CD4-positive, alpha-beta T cell treated with Interleukin-15 for 4 hours (primary cell): ENCODE results near the gene C2orf81.
"Not testable (repeated sequence)": the region's sequence is repeated elsewhere in the genome, so short reads cannot be mapped to it uniquely, and the experiment has no call there.

Experiments used
- DNase-seq: peaks from one replicate; pipeline ENCODE4 v3.0.0-alpha.2; 2020; ENCODE audit warnings: low spot score

Gene C2orf81

DNA sequence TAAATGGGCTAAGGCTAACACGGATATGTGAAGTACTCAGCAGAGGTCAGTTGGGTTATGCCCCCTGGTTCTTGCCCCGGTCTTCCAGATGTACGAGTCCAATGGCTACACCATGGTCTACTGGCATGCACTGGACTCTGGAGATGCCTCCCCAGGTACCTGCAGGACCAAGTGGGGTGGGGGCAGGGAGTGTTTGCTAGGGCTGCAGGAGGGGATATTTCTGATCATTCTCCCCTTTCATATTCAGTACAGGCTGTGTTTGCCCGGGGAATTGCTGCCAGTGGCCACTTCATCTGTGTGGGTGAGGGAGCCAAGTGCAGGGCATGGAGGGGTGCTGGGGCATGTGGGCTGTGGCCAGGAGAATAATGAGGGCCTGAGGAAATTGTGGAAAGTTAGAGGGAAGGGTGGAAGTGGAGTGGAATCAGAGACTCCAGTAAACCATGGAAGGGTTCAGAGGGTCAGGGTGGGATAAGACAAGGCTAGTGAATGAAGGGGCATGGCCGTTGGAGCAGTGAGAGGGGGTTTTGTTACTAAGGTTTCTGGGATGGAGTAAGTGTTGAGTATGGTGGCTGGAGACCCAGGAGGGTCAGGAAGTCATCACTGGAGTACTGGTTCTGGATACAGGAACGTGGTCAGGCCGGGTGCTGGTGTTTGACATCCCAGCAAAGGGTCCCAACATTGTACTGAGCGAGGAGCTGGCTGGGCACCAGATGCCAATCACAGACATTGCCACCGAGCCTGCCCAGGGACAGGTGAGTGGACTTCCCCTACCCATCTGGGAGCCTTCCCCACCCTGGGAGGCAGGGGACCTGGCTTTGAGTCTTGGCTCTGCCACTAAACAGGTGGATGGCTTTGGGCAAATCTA, 2.0 kb upstream of the C2orf81 start:
- DNase-seq, result no peak

DNA sequence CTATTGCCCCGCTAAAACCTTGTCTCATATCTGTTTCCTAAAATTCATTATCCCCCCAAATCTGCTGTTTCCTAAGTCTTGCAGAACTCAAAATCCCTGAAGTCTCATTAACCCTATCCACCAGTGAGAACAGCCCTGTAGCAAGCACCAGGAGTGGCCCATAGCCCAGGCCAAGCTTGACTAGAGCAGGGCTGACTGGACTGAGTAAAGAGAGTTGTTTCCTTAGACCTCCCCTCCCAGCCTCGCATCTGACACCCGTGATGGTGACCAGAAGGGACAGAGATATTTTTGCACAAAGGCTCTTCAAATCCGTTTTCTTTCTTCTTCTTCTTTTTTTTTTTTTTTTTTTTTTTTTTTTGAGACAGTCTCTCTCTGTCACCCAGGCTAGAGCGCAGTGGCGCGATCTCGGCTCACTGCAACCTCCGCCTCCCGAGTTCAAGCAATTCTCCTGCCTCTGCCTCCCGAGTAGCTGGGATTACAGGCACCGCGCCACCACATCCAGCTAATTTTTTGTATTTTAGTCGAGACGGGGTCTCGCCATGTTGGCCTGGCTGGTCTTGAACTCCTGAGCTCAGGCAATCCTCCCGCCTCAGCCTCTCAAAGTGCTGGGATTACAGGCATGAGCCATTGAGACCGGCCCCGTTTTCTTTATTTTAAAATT, 846 bp downstream of the C2orf81 start:
- not testable (repeated sequence) for DNase-seq

GRCh38 chr2:74420006-74420405, 1.4 kb downstream of the C2orf81 start:
- no peak for DNase-seq

- DNase-seq, result no peak
Observed at GRCh38 chr2:74419345-74419744, 2.1 kb downstream of the C2orf81 start.

DNA sequence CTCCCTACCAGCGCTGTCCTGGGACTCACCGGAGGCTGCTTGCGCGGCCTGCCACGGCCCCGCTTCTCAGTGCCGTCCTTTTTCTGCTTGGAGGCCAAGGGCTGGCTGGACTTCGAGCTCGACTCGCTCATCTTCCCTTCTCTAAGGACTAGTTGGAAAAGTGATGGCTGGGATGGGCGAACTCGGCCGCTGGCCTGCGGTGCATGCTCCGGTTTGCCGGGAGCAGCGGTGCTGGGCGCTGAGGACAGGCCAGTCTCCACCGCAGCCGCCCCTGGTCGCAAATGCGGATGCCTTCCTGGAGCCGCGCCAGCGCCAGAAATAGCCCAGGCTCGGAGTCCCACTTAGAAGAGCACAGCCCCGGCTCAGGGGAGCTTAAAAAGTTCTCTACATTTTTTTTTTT, 3.1 kb downstream of the C2orf81 start:
- no peak for DNase-seq

- DNase-seq, result no peak
Observed at GRCh38 chr2:74417763-74418162, 3.7 kb downstream of the C2orf81 start.

DNA sequence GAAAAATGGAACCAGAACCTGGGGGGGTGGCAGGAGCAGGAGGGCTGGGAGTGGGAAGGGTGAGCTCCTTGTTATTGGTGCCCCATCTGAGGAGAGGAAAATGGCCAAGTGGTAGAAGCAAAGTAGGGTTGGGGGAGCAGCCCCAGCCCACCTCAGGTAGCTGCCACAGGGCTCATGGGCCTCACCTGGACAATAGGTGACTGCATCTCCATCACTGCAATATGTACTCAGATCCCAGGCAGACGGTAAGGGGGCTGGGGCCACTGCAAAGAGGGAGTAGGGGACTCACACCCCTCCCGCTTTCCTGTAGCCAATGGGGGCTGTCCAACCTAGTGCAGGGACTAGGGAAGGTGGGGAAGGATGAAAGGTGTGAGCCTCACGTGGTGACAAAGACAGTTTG, 4.2 kb downstream of the C2orf81 start:
- no peak for DNase-seq

DNA sequence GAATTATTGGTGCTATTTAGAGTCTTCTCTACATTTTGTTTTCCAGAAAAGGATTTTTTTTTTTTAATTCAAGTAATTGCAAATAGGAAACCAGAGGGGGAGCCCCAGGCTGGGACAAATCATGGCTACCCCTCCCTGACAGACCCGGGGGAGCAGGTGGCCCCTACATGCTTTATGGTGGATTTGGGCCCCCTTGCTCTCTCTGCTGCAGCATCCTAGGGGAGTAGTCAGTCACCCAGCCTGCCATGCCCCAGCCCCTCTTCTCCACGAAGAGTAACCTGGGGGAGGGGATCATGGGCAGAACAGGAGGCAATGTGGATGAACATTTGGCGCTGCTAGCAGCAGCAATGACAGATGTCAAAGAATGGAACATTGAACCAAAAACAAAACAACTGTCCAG, 4.6 kb downstream of the C2orf81 start:
- DNase-seq, result no peak

DNA sequence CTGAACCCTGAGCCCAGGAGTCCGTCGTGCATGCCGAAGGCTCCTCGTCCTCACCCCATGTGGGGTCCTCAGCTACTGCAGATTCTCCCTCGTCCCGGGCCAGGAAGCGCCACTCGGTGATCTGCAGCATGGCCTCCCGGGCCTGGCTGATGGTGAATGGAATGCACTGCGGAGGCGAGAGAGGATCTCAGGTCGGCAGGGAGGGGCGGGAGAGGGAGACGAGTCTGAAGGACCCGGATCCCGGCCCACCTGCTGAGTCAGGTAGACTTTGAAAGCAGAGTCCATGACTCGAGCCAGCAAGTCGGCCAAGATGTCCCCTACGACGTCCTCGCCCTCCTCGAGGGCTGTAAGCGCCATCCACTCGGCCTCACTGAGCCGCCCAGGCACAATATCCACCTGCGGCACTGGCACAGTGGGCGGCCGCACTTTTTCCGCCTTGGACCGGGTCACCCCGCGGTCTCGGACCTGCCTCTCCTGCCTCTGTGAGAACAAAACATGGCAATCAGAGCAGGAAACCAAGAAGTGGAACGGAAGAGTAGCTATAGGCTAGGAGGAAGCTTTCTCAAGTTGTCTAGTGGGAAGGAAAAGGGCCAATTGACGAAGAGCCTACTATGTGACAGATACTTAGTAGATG, 5.5 kb downstream of the C2orf81 start:
- no peak for DNase-seq

- DNase-seq, result no peak
Observed at GRCh38 chr2:74414881-74415761, 6.3 kb downstream of the C2orf81 start.

- no peak for DNase-seq
Observed at GRCh38 chr2:74414441-74414840, 7.0 kb downstream of the C2orf81 start.

DNA sequence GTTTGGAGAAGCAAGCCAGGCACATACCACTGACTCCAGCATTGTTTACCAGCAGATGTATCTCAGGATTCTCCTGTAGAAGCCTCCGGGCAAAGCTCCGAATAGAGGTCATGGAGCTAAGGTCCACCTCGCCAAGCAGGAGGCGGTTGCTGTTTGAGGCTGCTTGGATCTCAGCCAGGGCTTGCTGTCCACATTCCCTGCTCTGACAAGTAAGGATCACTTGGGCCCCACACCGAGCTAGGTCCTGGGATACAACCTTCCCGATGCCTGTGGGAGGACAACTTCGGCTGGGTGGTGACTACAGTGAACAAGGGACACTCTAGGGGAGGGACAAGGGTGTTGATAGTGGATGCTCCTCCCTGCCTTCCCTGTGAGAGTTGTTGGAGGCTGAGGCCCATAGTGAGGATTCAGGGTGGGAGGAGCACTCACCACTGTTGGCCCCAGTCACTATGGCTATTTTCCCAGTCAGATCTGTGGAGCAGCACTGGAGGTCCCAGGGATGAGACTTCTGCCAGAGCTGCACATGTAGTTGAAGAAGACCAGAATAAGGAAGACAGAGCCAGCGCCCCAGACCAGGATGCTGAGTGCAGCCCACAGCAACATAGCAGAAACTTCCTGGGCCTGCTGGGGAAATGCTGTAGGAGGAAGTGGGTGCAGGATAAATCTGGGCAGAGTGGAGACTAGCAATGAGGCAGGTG, 8.3 kb downstream of the C2orf81 start:
- DNase-seq, result no peak

DNA sequence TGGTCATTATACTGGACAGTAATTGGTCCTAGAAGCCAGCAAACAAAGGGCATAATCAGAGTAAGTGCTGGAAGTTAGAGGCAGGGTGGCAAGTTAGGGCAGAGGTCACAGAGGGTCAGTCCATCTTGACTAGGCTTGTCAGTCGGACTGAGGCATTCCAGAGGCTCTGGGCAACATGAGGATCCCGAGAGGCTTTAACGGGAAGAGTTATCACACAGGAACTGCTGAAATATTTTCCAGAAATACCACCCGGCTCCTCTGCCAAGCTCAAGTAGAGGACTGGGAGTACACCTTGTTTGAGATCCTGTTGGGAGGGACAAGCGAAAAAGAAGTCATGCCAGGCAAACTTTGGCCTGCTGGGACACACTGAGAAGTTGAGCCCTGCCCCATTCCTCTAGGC, 13.7 kb downstream of the C2orf81 start:
- no peak for DNase-seq

DNA sequence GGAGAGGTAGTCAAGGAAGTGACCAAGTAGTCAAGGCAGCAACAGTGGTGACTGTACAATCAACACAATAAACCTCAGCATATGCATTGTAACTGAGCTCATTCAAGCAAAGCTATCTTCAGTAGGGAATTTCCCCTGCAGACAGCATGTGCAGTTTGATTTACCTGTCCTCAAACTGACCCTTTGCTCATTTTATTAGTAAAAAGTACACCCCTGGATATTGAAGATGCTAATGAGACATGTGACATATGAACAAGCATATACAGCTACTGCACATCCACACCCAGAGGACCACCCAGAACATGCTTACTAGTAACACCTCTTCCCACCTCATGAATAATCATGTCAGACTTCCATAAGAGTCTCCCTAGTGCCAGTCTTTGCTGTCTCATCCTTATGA, 15.4 kb downstream of the C2orf81 start:
- DNase-seq, result no peak

DNA sequence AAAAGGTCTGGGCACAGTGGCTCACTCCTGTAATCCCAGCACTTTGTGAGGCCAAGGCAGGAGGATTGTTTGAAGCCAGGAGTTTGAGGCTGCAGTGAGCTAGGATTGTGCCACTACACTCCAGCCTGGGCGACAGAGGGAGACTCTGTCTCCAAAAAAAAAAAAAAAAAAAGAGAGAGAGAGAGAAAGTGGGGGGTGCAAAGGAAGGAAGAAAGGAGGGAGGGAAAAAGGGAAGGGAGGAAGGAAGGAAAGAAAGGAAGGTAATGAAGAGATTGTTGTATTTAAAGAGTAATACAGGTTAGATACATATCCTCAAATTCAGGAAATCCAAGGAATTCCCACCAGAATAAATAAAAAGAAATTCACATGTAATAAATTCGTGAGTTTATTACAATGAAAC, 19.5 kb downstream of the C2orf81 start:
- no peak for DNase-seq

- DNase-seq, result peak; percentile 47
Observed at GRCh38 chr2:74399785-74400184, 21.6 kb downstream of the C2orf81 start.

DNA sequence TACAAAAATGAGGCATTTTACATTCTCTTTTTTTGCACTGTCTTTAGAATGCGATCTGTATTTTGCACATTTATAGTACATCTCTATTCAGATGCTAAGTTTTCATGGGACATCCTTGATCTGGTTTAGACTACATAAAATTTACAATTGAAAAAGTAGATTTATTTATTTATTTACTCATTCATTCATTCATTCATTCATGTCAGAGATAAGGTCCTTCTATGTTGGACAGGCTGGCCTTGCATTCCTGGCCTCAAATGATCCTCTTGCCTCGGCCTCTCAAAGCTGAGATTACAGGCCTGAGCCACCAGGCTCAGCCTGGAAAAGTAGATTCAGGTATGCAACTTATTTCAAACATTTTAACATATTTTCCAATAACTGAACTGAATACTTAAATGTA, 25.3 kb downstream of the C2orf81 start:
- DNase-seq, result no peak

DNA sequence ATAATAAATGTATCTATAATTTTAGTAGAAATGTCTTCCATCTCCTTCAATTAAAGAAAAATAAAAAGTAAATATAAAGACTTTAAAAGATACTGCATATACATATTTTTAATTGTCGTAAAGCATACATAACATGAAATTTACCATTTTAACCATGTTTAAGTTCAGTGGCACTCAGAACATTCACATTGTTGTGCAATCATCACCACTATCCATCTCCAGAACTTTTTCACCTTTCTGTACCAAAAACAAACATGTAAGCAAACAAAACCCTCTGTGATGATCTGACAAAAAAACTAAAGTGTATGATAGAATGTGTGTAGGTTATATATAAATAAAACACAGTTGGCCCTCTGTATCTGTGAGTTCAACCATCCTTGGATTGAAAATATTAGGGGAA, 27.9 kb downstream of the C2orf81 start:
- no peak for DNase-seq

DNA sequence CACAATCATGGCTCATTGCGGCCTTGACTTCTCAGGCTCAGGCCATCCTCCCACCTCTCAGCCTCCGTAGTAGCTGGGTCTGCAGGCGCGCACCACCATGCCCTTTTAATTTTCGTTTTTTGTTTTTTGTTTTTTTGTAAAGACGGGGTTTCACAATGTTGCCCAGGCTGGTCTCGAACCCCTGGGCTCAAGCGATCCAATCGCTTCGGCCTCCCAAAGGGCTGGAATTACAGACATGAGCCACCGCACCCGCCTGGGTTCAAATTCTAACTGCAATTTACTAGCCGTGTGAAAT, 29.0 kb downstream of the C2orf81 start:
- no peak for DNase-seq

GRCh38 chr2:74391580-74392448, 29.6 kb downstream of the C2orf81 start:
- DNase-seq, result peak; percentile 97

DNA sequence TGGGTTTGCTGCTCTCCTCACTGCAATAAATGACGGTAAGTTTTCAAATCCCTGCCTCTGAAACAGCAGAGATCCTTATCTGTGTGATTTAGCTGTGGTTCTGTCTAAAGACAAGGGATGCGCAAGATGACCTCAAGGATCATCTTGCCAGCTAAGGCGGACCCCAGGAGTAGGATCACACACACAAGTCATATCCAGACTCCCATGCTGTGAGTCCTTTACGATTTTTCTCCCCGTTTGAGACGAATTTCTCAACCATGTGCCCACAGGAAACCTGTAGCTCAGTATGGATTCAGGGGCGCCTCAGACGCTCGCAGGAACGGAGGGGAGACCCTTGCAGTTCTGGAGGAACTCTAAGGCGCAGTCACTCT, 30.2 kb downstream of the C2orf81 start:
- DNase-seq, result no peak
